PC-3 (cell line): ENCODE data around the gene STARD10. TPM values are rescaled to one million over a fixed set of nuclear protein-coding genes. Genes with fewer than 3 reads are reported as not detected.

Source experiments
- ATAC-seq: fragments of 200-7000 bp; cut with Tn5 transposase; 2 replicates; pipeline ENCODE4 v1.9.1; 2020; ENCODE audit warnings: mild to moderate bottlenecking, moderate library complexity
- BruUV-seq: library from RNA; stranded (reverse); fragments of 400-500 nt; replicated peaks from 2 replicates; lab custom pipeline; 2021; lab: Mats Ljungman, UMichigan
- CTCF ChIA-PET: fragments of 300-600 bp; sonication (Branson Sonifier 250); formaldehyde crosslinking; loops from one replicate; lab custom pipeline; 2022; ENCODE audit warnings: antibody characterized with exemption; lab: Charles Lee
- POLR2A ChIA-PET: fragments of 300-600 bp; sonication (Branson Sonifier 250); formaldehyde crosslinking; loops from one replicate; lab custom pipeline; 2022; ENCODE audit warnings: antibody characterized with exemption; ENCODE audit not compliant: unreplicated experiment; lab: Charles Lee
- DNase-seq: peaks from one replicate; pipeline ENCODE4 v3.0.0-alpha.2; 2015
- H2AFZ ChIP-seq: fragments of 300-600 bp; sonication (generic); 2 replicates; pipeline ENCODE4 v1.6.0; 2016; ENCODE audit warnings: antibody characterized with exemption, low read length
- H3F3A ChIP-seq: fragments of 300-600 bp; sonication (generic); one replicate; pipeline ENCODE4 v1.6.0; 2017; ENCODE audit warnings: antibody characterized with exemption, low read length, control low read depth, mild to moderate bottlenecking; ENCODE audit not compliant: unreplicated experiment
- H3K27ac ChIP-seq: fragments of 300-600 bp; sonication (generic); 2 replicates; pipeline ENCODE4 v1.5.1; 2016; ENCODE audit warnings: mild to moderate bottlenecking, low read length
- H3K27me3 ChIP-seq: fragments of 300-600 bp; sonication (generic); 2 replicates; pipeline ENCODE4 v1.6.1; 2016; ENCODE audit warnings: low read length, mixed read lengths
- H3K36me3 ChIP-seq: fragments of 300-600 bp; sonication (generic); 2 replicates; pipeline ENCODE4 v1.6.1; 2016; ENCODE audit warnings: low read depth, mixed run types, low read length, mixed read lengths
- H3K4me1 ChIP-seq: fragments of 300-600 bp; sonication (generic); 2 replicates; pipeline ENCODE4 v1.5.1; 2016; ENCODE audit warnings: low read length; ENCODE audit not compliant: insufficient read depth
- H3K4me2 ChIP-seq: fragments of 300-600 bp; sonication (generic); 2 replicates; pipeline ENCODE4 v1.6.0; 2016; ENCODE audit warnings: low read length
- H3K4me3 ChIP-seq: fragments of 300-600 bp; sonication (generic); 2 replicates; pipeline ENCODE4 v1.5.1; 2016; ENCODE audit warnings: mild to moderate bottlenecking, low read length, mixed read lengths
- H3K79me2 ChIP-seq: fragments of 300-600 bp; sonication (generic); 2 replicates; pipeline ENCODE4 v1.6.1; 2017; ENCODE audit warnings: low read length, mixed read lengths
- H3K9ac ChIP-seq: fragments of 300-600 bp; sonication (generic); 2 replicates; pipeline ENCODE4 v1.6.0; 2016; ENCODE audit warnings: mild to moderate bottlenecking, low read length
- H3K9me2 ChIP-seq: fragments of 300-600 bp; sonication (generic); replicated peaks from 2 replicates; pipeline ENCODE4 v1.6.1; 2016; ENCODE audit warnings: mixed run types, low read length, mixed read lengths
- H3K9me3 ChIP-seq: fragments of 300-600 bp; sonication (generic); 2 replicates; pipeline ENCODE4 v1.6.1; 2016; ENCODE audit warnings: low read length, mixed read lengths
- H4K20me1 ChIP-seq: fragments of 300-600 bp; sonication (generic); 2 replicates; pipeline ENCODE4 v1.6.1; 2016; ENCODE audit warnings: low read length, mixed read lengths
- CTCF ChIP-seq: fragments of 300-600 bp; sonication (generic); conservative IDR thresholded peaks from 2 replicates; pipeline ENCODE4 v1.5.1; 2017; ENCODE audit warnings: antibody characterized with exemption, low read depth, mild to moderate bottlenecking, low read length
- EZH2 ChIP-seq: fragments of 300-600 bp; sonication (generic); IDR thresholded peaks from one replicate; pipeline ENCODE4 v1.6.1; 2017; ENCODE audit warnings: antibody characterized with exemption, mild to moderate bottlenecking, low read length; ENCODE audit not compliant: unreplicated experiment
- EZH2phosphoT487 ChIP-seq: fragments of 300-600 bp; sonication (generic); IDR thresholded peaks from 2 replicates; pipeline ENCODE4 v1.6.1; 2018; ENCODE audit warnings: mild to moderate bottlenecking, antibody characterized with exemption, low read length, borderline replicate concordance
- intact Hi-C: fragments of 100-400 bp; cut with micrococcal nuclease; formaldehyde crosslinking; loops from 2 replicates; pipeline ENCODE4 v1.9.0; 2023
- total RNA-seq: library from RNA; depleted of rRNA; stranded (reverse); fragments of >200 nt; gene quantifications from 2 replicates; pipeline ENCODE4 v1.2.3, GENCODE V29; 2014

Gene STARD10
- total RNA-seq, 1 experiment from 2014 or later, result 284 TPM

- no peak overlapping the region for H2AFZ ChIP-seq
These were observed 38.6 kb upstream of the STARD10 start for GRCh38 chr11:72832301-72833082.

GRCh38 chr11:72831521-72832300 lies 37.9 kb upstream of the STARD10 start:
- Histone ChIP-seq H3K9me2 (no peaks in the 10 kb centered on the region), H3K79me2 (no peaks in the 10 kb centered on the region), H3K4me2 (no peak overlapping the region), H3K9ac (no peak overlapping the region), H3K27ac (no peak overlapping the region), H3F3A (no peaks in the 10 kb centered on the region), H3K27me3 (no peaks in the 10 kb centered on the region), H3K4me3 (no peak overlapping the region), H4K20me1 (no peaks in the 10 kb centered on the region), H3K9me3 (no peaks in the 10 kb centered on the region), H3K4me1 (no peaks in the 10 kb centered on the region), H3K36me3 (no peaks in the 10 kb centered on the region), H2AFZ (no peak overlapping the region)
- CTCF ChIA-PET, result interaction anchor here (0.6 to 1.4 kb wide), 3 partner anchors 93 to 346 kb away, joined by 4 to 15 read pairs (median 7); no protein-coding TSS in a partner anchor
- BruUV-seq, result no TSS peak
- TF ChIP-seq CTCF, result peak; percentile 91
- TF ChIP-seq EZH2phosphoT487, result no peak
- no peak for TF ChIP-seq EZH2
- ATAC-seq, result peak; percentile 93
- POLR2A ChIA-PET, result no interaction called here
- intact Hi-C loops, result loop anchor here (1.0 kb wide), 2 partner anchors 311 to 347 kb away; partner anchors contain the start of gene FCHSD2
- peak; percentile 76 for DNase-seq

More at GRCh38 chr11:72832301-72833082, 38.6 kb upstream of the STARD10 start:
- intact Hi-C loops, result no loop called here
- Histone ChIP-seq H3K79me2 (no peaks in the 10 kb centered on the region), H3K27me3 (no peaks in the 10 kb centered on the region), H4K20me1 (no peaks in the 10 kb centered on the region), H3K4me2 (no peak overlapping the region), H3K36me3 (0 out of 2 replicates have a peak, but pooled peaks cover 3% of the 10 kb centered on the region), H3F3A (no peaks in the 10 kb centered on the region), H3K27ac (no peak overlapping the region), H3K4me3 (no peak overlapping the region), H3K9ac (no peak overlapping the region), H3K4me1 (no peaks in the 10 kb centered on the region), H3K9me3 (no peaks in the 10 kb centered on the region), H3K9me2 (no peaks in the 10 kb centered on the region)
- BruUV-seq, result no TSS peak
- peak; percentile 1 for DNase-seq
- CTCF ChIA-PET, result interaction anchor here (0.6 to 1.4 kb wide), 3 partner anchors 92 to 345 kb away, joined by 3 to 15 read pairs (median 7); no protein-coding TSS in a partner anchor
- POLR2A ChIA-PET, result no interaction called here
- no peak for ATAC-seq
- TF ChIP-seq EZH2 (no peak), CTCF (no peak), EZH2phosphoT487 (no peak)
